ENCODE results near the gene PC.

- TF ChIP-seq CTCF (IDR thresholded peaks at IDR 0.05) (no peak), POLR2A (IDR thresholded peaks at IDR 0.05) (no peak)
These were observed 110.5 kb downstream of the PC start for GRCh38 chr11:66847461-66848232.
